Measurements from ENCODE around the gene DNER.

DNER gene

DNA sequence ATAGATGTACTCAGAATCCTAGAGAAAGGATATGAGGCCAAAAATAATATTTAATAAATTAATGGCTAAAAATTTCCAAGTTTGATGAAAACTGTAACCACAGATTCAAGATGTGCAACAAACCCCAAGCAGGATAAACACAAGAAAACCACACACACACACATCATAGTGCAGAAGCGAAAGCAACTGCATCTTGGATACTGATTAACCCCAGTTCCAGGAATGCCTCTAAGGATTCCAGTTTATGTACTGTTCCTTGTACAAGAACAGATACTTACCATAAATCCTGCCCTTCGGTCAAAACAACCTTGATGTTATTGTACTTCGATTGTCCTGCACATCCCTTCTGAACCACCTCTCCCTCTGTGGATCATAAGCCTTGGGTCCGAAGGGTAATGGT, 320.4 kb downstream of the DNER start:
- no peak for DNase-seq (ENCODE audit: low read depth in 1 of 2, low spot score in 1 of 2)
- Histone ChIP-seq H3K4me3 (replicated peaks; ENCODE audit: insufficient read depth, low read length) (no peak overlapping the region), H3K27me3 (ENCODE audit: insufficient read depth, poor library complexity, severe bottlenecking) (no peaks in the 10 kb centered on the region), H3K27ac (replicated peaks) (no peak overlapping the region)
- TF ChIP-seq POLR2AphosphoS5 (IDR thresholded peaks at IDR 0.05; ENCODE audit: low read depth) (no peak), GABPA (IDR thresholded peaks at IDR 0.05; ENCODE audit: low read depth) (no peak), SPI1 (IDR thresholded peaks at IDR 0.05; ENCODE audit: borderline replicate concordance, low read depth) (no peak)
- TF ChIP-seq, protein P1, sequence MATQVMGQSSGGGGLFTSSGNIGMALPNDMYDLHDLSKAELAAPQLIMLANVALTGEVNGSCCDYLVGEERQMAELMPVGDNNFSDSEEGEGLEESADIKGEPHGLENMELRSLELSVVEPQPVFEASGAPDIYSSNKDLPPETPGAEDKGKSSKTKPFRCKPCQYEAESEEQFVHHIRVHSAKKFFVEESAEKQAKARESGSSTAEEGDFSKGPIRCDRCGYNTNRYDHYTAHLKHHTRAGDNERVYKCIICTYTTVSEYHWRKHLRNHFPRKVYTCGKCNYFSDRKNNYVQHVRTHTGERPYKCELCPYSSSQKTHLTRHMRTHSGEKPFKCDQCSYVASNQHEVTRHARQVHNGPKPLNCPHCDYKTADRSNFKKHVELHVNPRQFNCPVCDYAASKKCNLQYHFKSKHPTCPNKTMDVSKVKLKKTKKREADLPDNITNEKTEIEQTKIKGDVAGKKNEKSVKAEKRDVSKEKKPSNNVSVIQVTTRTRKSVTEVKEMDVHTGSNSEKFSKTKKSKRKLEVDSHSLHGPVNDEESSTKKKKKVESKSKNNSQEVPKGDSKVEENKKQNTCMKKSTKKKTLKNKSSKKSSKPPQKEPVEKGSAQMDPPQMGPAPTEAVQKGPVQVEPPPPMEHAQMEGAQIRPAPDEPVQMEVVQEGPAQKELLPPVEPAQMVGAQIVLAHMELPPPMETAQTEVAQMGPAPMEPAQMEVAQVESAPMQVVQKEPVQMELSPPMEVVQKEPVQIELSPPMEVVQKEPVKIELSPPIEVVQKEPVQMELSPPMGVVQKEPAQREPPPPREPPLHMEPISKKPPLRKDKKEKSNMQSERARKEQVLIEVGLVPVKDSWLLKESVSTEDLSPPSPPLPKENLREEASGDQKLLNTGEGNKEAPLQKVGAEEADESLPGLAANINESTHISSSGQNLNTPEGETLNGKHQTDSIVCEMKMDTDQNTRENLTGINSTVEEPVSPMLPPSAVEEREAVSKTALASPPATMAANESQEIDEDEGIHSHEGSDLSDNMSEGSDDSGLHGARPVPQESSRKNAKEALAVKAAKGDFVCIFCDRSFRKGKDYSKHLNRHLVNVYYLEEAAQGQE (IDR thresholded peaks at IDR 0.05; ENCODE audit: insufficient replicate concordance, low read depth): no peak
- TF ChIP-seq, protein P2, sequence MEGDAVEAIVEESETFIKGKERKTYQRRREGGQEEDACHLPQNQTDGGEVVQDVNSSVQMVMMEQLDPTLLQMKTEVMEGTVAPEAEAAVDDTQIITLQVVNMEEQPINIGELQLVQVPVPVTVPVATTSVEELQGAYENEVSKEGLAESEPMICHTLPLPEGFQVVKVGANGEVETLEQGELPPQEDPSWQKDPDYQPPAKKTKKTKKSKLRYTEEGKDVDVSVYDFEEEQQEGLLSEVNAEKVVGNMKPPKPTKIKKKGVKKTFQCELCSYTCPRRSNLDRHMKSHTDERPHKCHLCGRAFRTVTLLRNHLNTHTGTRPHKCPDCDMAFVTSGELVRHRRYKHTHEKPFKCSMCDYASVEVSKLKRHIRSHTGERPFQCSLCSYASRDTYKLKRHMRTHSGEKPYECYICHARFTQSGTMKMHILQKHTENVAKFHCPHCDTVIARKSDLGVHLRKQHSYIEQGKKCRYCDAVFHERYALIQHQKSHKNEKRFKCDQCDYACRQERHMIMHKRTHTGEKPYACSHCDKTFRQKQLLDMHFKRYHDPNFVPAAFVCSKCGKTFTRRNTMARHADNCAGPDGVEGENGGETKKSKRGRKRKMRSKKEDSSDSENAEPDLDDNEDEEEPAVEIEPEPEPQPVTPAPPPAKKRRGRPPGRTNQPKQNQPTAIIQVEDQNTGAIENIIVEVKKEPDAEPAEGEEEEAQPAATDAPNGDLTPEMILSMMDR (IDR thresholded peaks at IDR 0.05; ENCODE audit: insufficient read depth, low read length): no peak

DNA sequence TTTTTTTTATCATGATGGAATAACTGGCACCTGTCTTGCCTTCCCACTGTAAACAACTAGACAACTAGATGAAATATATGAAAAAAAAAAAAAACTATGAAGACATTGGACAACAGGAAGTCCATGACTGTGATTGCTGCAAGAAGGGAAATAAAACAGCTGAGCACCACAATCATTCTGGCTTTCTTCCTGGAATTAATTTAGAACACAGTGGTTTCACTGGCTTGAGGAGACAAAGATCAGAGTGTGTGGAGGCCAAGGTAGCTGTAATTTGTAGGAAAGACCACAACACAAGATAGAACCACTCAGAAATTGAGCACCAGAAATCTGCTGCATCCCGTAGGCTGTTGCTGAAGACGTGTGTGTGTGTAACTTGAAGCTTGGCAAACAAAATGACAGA, 322.2 kb downstream of the DNER start:
- Histone ChIP-seq H3K27ac (replicated peaks) (no peak overlapping the region), H3K27me3 (ENCODE audit: insufficient read depth, poor library complexity, severe bottlenecking) (no peaks in the 10 kb centered on the region), H3K4me3 (replicated peaks; ENCODE audit: insufficient read depth, low read length) (no peak overlapping the region)
- DNase-seq (ENCODE audit: low read depth in 1 of 2, low spot score in 1 of 2): no peak
- TF ChIP-seq GABPA (IDR thresholded peaks at IDR 0.05; ENCODE audit: low read depth) (no peak), POLR2AphosphoS5 (IDR thresholded peaks at IDR 0.05; ENCODE audit: low read depth) (no peak)
- TF ChIP-seq, protein P1 (IDR thresholded peaks at IDR 0.05; ENCODE audit: insufficient replicate concordance, low read depth): no peak
- TF ChIP-seq, protein P2 (IDR thresholded peaks at IDR 0.05; ENCODE audit: insufficient read depth, low read length): no peak

DNA sequence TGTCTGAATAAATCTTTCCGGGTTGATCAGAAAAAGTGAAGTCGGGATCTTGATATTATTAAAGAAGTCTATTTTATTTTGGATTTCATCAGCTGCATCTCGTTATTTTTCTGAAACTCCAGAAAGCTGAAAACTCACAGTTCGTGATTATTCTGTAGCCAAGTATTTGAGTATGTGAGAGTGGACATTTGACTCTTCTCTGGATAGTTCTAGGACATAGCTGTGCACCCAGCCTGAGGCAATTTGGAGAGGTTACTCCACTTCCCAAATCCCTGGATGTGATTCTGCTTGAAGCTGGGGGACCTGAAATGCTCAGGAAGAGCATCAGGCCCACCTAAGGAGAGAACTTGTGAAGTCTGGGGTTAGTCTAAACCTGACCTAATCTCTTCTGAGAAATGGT, 325.6 kb downstream of the DNER start:
- no peak for DNase-seq (ENCODE audit: low read depth in 1 of 2, low spot score in 1 of 2)
- Histone ChIP-seq H3K27ac (replicated peaks) (no peak overlapping the region), H3K27me3 (ENCODE audit: insufficient read depth, poor library complexity, severe bottlenecking) (no peaks in the 10 kb centered on the region), H3K4me3 (replicated peaks; ENCODE audit: insufficient read depth, low read length) (no peak overlapping the region)
- TF ChIP-seq, protein P1 (IDR thresholded peaks at IDR 0.05; ENCODE audit: insufficient replicate concordance, low read depth): no peak
- no peak for TF ChIP-seq SPI1 (IDR thresholded peaks at IDR 0.05; ENCODE audit: borderline replicate concordance, low read depth)
- TF ChIP-seq GABPA (IDR thresholded peaks at IDR 0.05; ENCODE audit: low read depth): no peak
- TF ChIP-seq, protein P2 (IDR thresholded peaks at IDR 0.05; ENCODE audit: insufficient read depth, low read length): no peak
- TF ChIP-seq POLR2AphosphoS5 (IDR thresholded peaks at IDR 0.05; ENCODE audit: low read depth): no peak
